ENCODE data around the gene TCF7L1. TPM values are rescaled to one million over a fixed set of nuclear protein-coding genes. Genes with fewer than 3 reads are reported as not detected.

TCF7L1 gene
- polyA plus RNA-seq, 1 experiment, result 3.2 TPM

DNA sequence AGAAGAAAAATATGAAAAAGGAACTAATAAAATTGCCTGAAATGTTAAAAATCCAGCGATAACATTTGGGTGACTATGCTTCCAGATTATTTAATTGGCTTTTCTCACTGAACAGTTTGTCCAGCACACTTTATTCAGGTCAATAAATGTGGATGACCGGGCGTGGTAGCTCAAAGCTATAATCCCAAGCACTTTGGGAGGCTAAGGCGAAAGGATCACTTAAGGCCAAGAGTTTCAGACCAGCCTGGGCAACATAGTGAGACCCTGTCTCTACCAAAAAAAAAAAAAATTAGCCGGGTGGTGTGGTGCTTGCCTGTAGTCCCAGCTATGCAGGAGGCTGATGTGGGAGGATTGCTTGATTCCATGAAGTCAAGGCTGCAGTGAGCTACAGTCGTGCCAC is 139.2 kb downstream of the TCF7L1 start:
- no peak for DNase-seq (ENCODE audit: low read depth)
- Histone ChIP-seq H3K4me3 (ENCODE audit: low read depth, low read length) (no peak overlapping the region), H3K27me3 (ENCODE audit: control insufficient read depth, insufficient read depth, low read length) (no peaks in the 10 kb centered on the region), H3K36me3 (ENCODE audit: control insufficient read depth, insufficient read depth, low read length) (no peaks in the 10 kb centered on the region)
- TF ChIP-seq, protein P1, sequence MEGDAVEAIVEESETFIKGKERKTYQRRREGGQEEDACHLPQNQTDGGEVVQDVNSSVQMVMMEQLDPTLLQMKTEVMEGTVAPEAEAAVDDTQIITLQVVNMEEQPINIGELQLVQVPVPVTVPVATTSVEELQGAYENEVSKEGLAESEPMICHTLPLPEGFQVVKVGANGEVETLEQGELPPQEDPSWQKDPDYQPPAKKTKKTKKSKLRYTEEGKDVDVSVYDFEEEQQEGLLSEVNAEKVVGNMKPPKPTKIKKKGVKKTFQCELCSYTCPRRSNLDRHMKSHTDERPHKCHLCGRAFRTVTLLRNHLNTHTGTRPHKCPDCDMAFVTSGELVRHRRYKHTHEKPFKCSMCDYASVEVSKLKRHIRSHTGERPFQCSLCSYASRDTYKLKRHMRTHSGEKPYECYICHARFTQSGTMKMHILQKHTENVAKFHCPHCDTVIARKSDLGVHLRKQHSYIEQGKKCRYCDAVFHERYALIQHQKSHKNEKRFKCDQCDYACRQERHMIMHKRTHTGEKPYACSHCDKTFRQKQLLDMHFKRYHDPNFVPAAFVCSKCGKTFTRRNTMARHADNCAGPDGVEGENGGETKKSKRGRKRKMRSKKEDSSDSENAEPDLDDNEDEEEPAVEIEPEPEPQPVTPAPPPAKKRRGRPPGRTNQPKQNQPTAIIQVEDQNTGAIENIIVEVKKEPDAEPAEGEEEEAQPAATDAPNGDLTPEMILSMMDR (IDR thresholded peaks at IDR 0.05; ENCODE audit: insufficient read depth, low read depth, low read length), result no peak
- CTCF ChIA-PET, result interaction anchor here (0.7 to 1.1 kb wide), 6 partner anchors 9 to 347 kb away, joined by 3 to 4 read pairs (median 3); partner anchors contain the start of gene TCF7L1
- POLR2A ChIA-PET, result no interaction called here

DNA sequence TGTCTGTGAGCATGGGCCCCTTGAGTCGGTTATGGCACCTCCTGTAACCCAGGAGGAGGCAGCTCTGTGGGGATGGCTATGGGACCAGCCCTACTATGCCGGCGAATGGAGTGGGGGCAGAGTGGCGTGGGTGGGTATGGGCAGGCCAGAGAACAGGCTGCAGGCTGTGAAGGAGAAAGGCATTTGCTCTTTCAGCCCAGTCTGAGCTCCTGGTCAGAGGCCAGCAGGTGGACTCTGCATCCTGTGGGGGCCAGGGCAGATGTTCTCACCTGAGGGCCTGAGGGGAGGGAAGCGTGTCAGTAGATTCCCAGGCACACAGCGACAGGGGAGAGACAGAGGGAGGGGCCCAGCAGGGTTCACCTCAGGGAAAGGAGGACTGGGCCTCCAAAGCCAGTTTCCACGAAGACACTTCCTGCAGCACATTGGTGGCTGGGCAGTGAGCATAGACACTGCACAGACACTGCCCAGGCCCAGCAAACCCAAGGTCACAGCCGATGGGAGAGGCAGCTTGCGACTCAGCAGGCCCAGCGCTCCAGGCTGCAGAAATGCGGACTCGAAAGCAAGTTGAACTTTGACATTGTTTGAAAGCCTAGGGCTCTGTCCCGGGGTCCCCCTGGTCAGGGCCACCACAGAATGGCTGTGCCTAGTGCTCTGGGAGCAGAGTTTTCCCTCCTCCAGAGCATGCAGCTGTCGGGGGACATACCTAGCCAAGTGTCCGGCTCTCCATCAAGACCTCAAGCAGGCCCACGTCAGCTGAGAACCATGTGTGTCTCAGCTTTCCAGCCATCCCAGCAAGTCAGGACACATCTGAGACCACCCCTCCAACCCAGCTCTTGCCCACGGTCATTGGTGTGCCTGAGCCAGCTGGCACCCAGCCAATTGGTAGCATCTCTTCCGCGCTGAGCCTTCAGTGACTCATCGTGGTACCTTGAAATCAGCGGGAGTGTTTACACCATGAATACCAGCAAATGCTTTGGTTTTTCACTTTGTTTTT is 140.8 kb downstream of the TCF7L1 start:
- ChIA-PET CTCF (interaction anchor here (0.6 to 1.6 kb wide), 6 partner anchors 9 to 207 kb away, joined by 3 to 9 read pairs (median 4); no protein-coding TSS in a partner anchor), POLR2A (no interaction called here)
- no peaks in the 10 kb centered on the region for H3K36me3 ChIP-seq (ENCODE audit: control insufficient read depth, insufficient read depth, low read length)
- no peak overlapping the region for H3K4me3 ChIP-seq (ENCODE audit: low read depth, low read length)
- no peak for DNase-seq (ENCODE audit: low read depth)
- TF ChIP-seq, protein P1 (IDR thresholded peaks at IDR 0.05; ENCODE audit: insufficient read depth, low read depth, low read length), result no peak
- no peaks in the 10 kb centered on the region for H3K27me3 ChIP-seq (ENCODE audit: control insufficient read depth, insufficient read depth, low read length)

DNA sequence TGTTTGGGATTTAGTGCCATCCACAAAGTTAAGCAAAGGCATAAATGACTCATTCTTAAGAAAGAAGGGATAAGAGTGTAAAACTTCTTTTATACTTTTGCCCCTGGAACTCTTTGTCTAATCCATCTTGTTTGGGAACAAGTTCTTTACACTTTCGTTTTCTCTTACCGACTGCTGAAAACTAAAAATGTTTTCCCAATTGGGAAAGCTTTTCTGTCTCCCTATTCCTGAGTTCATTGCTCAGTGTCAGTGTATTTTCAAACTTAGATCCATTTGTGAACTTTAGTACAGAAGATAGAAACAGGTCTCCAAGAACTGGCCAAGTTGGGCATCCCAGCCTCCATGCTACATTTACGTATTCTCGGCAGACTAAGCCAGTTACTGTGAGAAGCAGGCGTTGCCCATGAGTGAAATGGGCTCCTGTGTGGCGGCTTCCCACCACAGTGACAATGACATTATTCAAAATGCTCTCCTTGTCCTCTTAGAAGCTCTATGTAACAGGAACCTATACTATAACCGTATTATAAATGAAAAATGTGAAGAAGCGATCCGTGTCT is 142.9 kb downstream of the TCF7L1 start:
- no peak for DNase-seq (ENCODE audit: low read depth)
- POLR2A ChIA-PET, result no interaction called here

DNA sequence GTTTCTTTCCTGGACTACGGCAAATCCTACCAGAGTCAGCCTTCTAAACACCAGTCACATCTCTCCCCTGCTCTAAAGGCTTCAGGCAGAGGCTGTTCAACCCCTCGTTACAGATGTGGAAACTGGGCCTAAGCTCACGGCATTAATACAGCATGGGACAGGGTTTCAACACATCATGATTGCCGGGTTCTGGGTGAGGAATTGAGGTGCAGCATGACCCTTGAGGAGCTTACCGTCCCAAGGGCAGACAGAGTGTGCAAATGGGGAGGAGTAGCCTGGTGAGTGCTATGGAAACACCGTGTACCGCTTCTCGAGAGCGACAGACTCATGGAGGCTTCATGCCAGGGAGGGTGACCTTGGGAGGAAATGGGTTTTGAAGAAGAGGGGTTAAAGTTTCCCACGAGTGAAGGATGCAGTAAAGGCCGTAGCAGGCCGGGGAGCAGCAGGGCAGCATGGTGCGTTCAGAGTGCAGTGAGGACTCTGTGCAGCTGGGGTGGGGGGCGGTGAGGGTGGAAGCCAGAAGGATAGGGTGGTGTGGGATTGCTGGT is 143.5 kb downstream of the TCF7L1 start:
- no peak for DNase-seq (ENCODE audit: low read depth)
- CTCF ChIA-PET, result interaction anchor here (1.2 to 1.3 kb wide), 2 partner anchors 12 to 30 kb away, joined by 4 to 5 read pairs; no protein-coding TSS in a partner anchor
- no peaks in the 10 kb centered on the region for H3K36me3 ChIP-seq (ENCODE audit: control insufficient read depth, insufficient read depth, low read length)
- POLR2A ChIA-PET, result no interaction called here
- H3K4me3 ChIP-seq (ENCODE audit: low read depth, low read length), result no peak overlapping the region
- no peaks in the 10 kb centered on the region for H3K27me3 ChIP-seq (ENCODE audit: control insufficient read depth, insufficient read depth, low read length)
- TF ChIP-seq, protein P1 (IDR thresholded peaks at IDR 0.05; ENCODE audit: insufficient read depth, low read depth, low read length), result no peak

More for the DNA sequence above, 142.9 kb downstream of the TCF7L1 start:
- H3K4me3 ChIP-seq (ENCODE audit: low read depth, low read length), result no peak overlapping the region
- TF ChIP-seq, protein P1 (IDR thresholded peaks at IDR 0.05; ENCODE audit: insufficient read depth, low read depth, low read length), result no peak
- no peaks in the 10 kb centered on the region for H3K36me3 ChIP-seq (ENCODE audit: control insufficient read depth, insufficient read depth, low read length)
- CTCF ChIA-PET, result interaction anchor here (0.6 to 1.3 kb wide), 2 partner anchors 11 to 80 kb away, joined by 3 to 4 read pairs; no protein-coding TSS in a partner anchor
- H3K27me3 ChIP-seq (ENCODE audit: control insufficient read depth, insufficient read depth, low read length), result no peaks in the 10 kb centered on the region
